HG03457 (cell line): ENCODE data around the gene EIF3K.
"Not testable (repeated sequence)": the region's sequence is repeated elsewhere in the genome, so short reads cannot be mapped to it uniquely, and the experiment has no call there.

ENCODE experiments used
- ATAC-seq: cut with Tn5 transposase; IDR thresholded peaks from one replicate; pipeline ENCODE4 v1.9.1; 2021; ENCODE audit warnings: moderate number of reproducible peaks; ENCODE audit not compliant: unreplicated experiment

EIF3K gene

DNA sequence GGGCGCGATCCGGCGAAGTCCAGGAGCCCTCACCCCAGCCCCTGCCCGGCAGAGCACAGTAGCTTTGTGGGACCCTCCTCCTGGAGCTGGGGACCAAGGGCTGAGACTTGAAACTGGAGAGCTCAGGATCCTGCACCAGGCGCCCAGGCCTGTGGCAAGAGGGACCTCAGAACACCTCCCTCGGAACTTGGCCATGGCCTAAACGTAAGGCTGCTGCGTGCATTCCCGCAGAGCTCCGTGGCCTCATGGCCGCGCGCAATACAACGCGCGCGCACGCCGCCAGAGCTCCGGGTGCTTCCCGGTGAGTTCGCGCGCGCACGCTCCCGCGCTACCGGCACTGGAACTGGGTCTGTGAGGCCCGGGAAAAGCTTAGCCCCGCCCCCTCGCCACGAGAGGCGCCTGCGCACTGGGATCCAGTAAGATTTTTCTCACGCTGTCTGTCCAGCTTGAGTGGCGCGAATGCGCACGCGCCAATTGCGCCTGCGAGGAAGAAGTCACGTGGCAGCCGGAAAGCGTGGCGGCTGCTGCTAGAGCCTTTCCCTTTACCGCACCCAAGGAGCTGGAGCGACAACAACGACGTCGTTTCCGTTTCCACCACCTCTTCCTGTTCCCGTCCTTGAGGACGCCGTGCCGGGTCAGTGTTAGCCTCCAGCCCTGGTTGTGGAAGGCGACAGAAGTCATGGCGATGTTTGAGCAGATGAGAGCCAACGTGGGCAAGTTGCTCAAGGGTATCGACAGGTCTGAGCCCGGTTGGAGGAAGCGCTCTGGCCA lies at the start of gene EIF3K:
TSS of gene EIF3K (plus strand) at position 599 of the 771 bp plus-strand sequence. CDS start at position 680, 81 bp downstream.
- peak; percentile 40 for ATAC-seq

DNA sequence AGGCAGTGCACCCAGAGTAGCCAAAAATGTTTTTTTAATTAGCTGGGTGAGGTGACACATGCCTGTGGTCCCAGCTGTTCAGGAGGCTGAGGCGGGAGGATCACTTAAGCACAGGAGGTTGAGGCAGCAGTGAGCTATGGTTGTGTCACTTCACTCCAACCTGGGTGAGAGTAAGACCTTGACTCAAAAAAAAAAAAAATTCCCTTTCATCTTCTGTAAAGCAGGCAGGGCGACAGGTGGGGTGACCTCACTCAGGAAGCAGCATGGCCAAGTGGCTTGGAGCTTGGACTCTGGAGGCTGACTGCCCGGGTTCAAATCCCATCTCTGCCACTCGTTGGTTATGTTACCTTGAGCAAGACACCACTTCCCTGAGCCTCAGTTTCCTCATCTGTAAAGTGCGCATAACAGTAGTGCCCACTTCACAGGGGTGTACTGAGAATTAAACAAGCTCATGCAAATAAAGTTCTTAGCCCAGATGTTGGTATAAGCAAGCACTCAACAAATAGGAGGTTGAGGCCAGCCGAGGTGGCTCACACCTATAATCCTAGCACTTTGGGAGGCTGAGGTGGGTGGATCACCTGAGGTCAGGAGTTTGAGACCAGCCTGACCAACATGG lies 49.5 kb upstream of the EIF3K start:
- ATAC-seq: no peak

GRCh38 chr19:38571682-38572081 lies 47.3 kb upstream of the EIF3K start:
- ATAC-seq: no peak

DNA sequence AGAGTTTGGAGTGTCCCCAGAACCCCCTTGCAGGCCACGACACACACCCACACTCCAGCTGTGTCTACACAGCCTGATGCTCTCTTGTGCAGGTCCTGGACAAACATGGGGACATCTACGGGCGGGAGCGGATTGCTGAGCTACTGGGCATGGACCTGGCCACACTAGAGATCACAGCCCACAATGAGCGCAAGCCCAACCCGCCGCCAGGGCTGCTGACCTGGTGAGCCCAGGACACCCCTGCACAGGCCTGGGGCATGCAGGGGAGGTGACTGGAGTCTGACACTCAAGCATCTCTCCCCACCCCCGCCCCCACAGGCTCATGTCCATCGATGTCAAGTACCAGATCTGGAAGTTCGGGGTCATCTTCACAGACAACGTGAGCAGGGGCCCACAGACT lies 41.2 kb upstream of the EIF3K start:
- no peak for ATAC-seq

DNA sequence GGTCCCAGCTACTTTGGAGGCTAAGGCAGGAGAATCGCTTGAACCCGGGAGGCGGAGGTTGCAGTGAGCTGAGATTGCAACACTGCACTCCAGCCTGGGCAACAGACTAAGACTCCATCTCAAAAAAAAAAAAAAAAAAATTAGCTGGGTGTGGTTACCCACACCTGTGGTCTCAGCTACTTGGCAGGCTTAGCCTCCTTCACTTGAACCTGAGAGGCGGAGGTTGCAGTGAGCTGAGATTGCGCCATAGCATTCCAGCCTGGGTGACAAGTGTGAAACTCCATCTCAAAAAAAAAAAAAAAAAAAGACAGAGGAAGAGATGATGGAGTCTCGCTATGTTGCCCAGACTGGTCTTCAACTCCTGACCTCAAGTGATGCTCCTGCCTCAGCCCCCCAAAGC lies 39.7 kb upstream of the EIF3K start:
- not testable (repeated sequence) for ATAC-seq

- no peak for ATAC-seq
These were observed 38.9 kb upstream of the EIF3K start for GRCh38 chr19:38580080-38580479.

DNA sequence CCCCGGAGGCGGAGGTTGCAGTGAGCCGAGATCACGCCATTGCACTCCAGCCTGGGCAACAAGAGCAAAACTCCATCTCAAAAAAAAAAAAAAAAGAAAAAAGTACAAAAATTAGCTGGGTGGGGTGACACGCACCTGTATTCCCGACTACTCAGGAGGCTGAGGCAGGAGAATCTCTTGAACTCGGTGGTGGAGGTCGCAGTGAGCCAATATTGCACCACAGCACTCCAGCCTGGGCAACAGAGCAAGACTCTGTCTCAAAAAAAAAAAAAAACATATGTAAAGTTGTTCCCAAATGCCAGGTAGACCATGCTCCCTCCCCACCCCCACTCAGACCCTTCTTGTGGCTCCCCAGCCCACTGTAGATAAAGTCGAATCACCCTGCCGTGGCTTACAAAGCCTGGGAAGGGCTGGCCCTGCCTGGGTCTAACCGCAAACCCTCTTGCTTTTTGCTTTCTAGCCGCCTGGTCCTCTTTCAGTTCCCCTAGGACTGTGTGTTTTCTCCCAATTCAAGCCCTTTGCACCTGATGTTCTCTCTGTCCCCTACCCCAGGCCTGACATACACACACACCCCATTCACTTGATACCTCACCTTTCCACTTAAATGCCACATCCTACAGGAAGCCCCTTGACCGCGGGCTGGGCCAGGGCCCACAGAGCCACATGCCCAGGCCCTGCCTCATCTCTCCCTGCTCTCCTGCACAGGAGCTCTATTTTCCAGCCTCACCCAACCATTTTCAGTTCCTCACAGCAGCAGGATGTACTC lies 35.6 kb upstream of the EIF3K start:
- ATAC-seq: no peak

DNA sequence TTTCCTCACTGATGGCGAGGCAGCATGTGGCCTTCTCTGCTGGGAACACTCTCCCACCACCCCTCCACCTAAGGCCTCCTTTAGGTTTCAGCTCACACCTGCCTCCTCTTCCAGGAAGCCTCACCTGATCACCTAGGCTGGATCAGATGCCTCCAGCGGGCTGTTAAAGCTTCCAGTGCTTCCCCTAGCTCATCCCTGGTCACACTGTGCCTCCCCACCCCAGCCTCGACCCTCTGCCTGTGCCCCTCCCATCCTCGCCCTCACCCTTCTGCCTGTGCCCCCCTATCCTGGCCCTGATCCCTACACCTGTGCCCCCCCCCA lies 35.0 kb upstream of the EIF3K start:
- ATAC-seq: no peak

- ATAC-seq: no peak
These were observed 31.4 kb upstream of the EIF3K start for GRCh38 chr19:38587562-38587961.

DNA sequence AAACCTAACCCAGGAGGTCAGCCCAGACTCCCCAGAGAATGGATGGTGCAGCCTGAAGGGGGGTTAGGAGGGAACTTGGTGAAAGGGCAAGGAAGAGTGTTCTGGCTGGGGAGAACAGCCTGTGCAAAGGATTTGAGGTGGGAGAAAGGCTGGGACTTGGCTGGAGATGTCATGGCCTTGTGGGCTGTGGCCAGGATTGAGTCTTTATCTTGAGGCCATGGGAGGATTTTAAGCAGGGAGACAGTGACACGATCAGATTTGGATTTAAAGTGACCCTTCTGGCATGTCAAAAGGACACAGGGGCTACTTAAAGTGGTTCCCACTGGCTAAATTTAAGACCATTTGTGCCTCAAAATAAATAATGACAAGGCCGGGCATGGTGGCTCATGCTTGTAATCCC lies 30.9 kb upstream of the EIF3K start:
- no peak for ATAC-seq

- ATAC-seq: no peak
These were observed 26.0 kb upstream of the EIF3K start for GRCh38 chr19:38592940-38593339.

DNA sequence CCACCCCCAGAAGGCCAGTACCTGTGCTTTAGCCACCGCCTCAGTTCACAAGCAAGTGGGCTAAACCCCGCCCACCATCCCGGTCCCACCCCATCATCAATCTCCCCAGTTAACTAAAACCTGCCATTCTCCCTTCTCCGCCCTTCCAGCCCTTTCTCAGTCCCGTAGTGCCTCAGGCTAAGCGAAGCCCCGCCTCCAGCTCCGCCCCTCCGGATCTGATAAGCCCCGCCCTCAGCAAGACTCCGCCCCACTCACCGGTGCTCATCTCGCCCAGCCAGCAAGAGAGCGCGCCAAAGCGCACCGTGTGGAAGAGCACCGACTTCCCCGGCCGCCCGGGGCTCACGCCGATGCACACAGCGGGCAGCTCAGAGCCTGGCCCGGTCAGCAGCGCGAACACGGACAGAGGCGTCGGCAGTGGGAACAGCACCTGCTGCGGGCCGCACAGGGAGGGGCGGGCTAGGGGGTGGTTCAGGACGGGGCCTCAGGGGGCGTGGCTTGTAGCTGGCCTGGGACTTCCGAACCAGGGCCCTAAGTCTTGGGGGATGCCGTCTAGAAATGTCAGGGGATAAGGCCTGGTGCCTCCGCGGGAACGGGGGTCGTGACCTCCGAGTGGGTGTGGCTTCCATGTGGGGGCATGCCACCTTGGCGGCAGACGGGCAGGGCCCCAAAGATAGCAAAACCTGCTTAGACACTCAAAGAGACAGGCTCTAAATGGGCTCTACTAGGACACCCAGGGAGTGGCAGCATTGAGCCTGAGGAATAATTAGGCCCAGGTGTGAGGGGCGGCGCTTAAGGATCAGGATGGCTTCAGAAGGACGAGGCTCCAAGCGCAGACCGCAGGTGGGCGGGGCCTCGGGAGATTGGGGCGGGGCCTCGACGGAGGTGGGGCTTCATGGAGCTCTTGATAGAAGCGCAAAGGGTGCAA lies 22.7 kb upstream of the EIF3K start:
- ATAC-seq: no peak

DNA sequence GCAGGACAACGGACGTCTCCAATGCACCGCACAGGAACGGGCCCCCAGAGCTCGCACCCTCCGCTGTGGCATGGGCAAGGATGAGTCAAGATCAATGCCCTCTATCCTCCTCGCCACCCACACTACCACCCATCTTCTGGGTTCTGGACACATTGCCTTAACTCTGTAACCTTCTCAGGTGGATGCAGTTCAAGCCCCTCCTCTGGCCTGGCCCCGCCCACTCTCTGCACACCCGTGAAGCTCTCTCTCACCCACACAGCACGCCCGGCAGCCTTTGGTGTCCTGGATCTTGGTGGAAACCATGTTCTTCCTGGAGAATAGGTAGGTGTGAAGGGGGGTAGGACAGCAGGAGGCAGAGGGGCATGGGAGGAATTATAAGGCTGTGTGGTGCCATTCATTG lies 21.9 kb upstream of the EIF3K start:
- ATAC-seq: no peak

GRCh38 chr19:38599722-38600121 lies 19.3 kb upstream of the EIF3K start:
- ATAC-seq: no peak

DNA sequence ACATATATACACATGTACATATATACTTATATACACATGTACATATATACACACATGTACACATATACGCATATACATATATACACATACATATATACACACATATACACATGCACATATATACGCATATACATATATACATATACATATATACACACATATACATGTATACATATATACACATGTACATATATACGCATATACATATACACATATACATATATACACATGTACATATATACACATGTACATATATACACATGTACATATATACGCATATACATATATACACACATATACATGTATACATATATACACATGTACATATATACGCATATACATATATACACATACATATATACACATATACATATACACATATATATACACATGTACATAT lies 16.1 kb upstream of the EIF3K start:
- not testable (repeated sequence) for ATAC-seq

DNA sequence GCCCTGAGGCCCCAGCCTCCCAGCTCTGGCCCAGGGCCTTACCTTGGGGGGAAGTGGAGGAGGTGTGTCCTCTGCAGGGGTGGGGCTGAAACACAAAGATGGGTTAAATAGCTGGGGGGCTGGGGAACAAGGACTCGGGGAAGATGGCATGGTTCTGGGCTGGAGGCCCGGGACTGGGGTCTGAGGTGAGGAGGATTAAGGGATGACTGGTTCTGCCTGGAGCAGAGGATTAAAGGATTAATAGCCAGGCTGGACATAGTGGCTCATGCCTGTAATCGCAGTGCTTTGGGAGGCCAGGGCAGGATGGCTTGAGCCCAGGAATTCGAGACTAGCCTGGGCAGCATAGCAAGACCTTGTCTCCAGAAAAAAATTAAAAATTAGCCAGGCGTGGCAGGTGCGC lies 12.9 kb upstream of the EIF3K start:
- ATAC-seq: no peak

DNA sequence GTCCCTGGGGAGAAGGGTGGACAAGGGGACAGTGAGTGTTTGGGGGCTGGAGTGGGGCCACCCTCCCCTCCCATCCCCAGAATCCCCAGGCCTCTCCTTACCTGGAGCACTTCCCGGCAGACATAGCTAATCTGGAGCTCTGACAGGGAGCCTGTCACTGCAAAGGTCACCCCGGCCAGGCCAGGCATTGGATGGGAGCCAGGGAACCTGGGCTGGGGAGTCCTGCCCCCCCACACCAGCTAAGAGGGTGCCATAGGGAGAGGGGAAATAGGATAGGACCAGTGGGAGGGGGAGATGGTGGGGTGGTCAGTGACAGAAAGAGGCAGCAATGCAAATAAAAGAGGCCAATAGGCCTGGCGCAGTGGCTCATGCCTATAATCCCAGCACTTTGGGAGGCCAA lies 4.7 kb upstream of the EIF3K start:
- ATAC-seq: no peak

GRCh38 chr19:38615007-38615581 lies 3.9 kb upstream of the EIF3K start:
- ATAC-seq: no peak

GRCh38 chr19:38616265-38616664 lies 2.7 kb upstream of the EIF3K start:
- ATAC-seq: no peak

GRCh38 chr19:38617283-38617763 lies 1.7 kb upstream of the EIF3K start:
- ATAC-seq: no peak
